Hepatocyte (in vitro differentiated cells): ENCODE results near the gene GOLGA8A. TPM values are rescaled to one million over a fixed set of nuclear protein-coding genes. Genes with fewer than 3 reads are reported as not detected.

Experiments
- DNase-seq: peaks from one replicate; pipeline ENCODE4 v3.0.0-alpha.2; 2016; ENCODE audit warnings: low spot score
- H2AFZ ChIP-seq: fragments of 200-600 bp; sonication (generic); 2 replicates; pipeline ENCODE4 v1.6.0; 2016; ENCODE audit warnings: antibody characterized with exemption, mild to moderate bottlenecking
- H3K27ac ChIP-seq: fragments of 200-600 bp; sonication (generic); 2 replicates; pipeline ENCODE4 v1.5.1; 2016; ENCODE audit warnings: mild to moderate bottlenecking
- H3K27me3 ChIP-seq: fragments of 200-600 bp; sonication (generic); 2 replicates; pipeline ENCODE4 v1.6.1; 2016
- H3K36me3 ChIP-seq: fragments of 200-600 bp; sonication (generic); replicated peaks from 2 replicates; pipeline ENCODE4 v1.5.1; 2016; ENCODE audit warnings: low read depth; ENCODE audit not compliant: insufficient read depth
- H3K4me1 ChIP-seq: fragments of 200-600 bp; sonication (generic); 2 replicates; pipeline ENCODE4 v1.5.1; 2016; ENCODE audit warnings: mild to moderate bottlenecking, moderate library complexity; ENCODE audit not compliant: insufficient read depth
- H3K4me2 ChIP-seq: fragments of 200-600 bp; sonication (generic); 2 replicates; pipeline ENCODE4 v1.6.0; 2016
- H3K4me3 ChIP-seq: fragments of 200-600 bp; sonication (generic); 2 replicates; pipeline ENCODE4 v1.5.1; 2016; ENCODE audit warnings: mild to moderate bottlenecking
- H3K79me2 ChIP-seq: fragments of 200-600 bp; sonication (generic); 2 replicates; pipeline ENCODE4 v1.6.0; 2017; ENCODE audit warnings: mild to moderate bottlenecking
- H3K9me2 ChIP-seq: fragments of 200-600 bp; sonication (generic); replicated peaks from 2 replicates; pipeline ENCODE4 v1.6.0; 2017; ENCODE audit warnings: mild to moderate bottlenecking; ENCODE audit not compliant: insufficient read depth
- H3K9me3 ChIP-seq: fragments of 200-600 bp; sonication (generic); 2 replicates; pipeline ENCODE4 v1.5.1; 2016; ENCODE audit warnings: low read depth, mild to moderate bottlenecking
- H4K20me1 ChIP-seq: fragments of 200-600 bp; sonication (generic); 2 replicates; pipeline ENCODE4 v1.6.0; 2016; ENCODE audit warnings: mild to moderate bottlenecking; ENCODE audit not compliant: insufficient read depth, poor library complexity, severe bottlenecking
- EZH2 ChIP-seq: fragments of 200-600 bp; sonication (generic); IDR thresholded peaks from 2 replicates; pipeline ENCODE4 v1.6.1; 2016; ENCODE audit warnings: antibody characterized with exemption, mild to moderate bottlenecking, borderline replicate concordance
- EZH2phosphoT487 ChIP-seq: fragments of 200-600 bp; sonication (generic); IDR thresholded peaks from one replicate; pipeline ENCODE4 v1.6.1; 2018; ENCODE audit warnings: antibody characterized with exemption, mild to moderate bottlenecking, low read depth, moderate library complexity; ENCODE audit not compliant: unreplicated experiment, severe bottlenecking
- WGBS: methylation state at CpG from one replicate; pipeline ENCODE4 v1.1.6; 2016; ENCODE audit warnings: low lambda C conversion rate; ENCODE audit errors: missing lambda C conversion rate; 5-methylcytosine and 5-hydroxymethylcytosine counted together
- polyA plus RNA-seq: library from polyadenylated mRNA; unstranded; fragments of >200 nt; fragmentation: Nextera tagmentation; extraction: Ambion mirVana; gene quantifications from 2 replicates; pipeline ENCODE4 v1.2.1, GENCODE V29; 2016
- total RNA-seq: library from RNA; depleted of rRNA; stranded (reverse); fragments of >200 nt; gene quantifications from 2 replicates; pipeline ENCODE4 v1.2.3, GENCODE V29; 2014
- TF ChIP-seq, protein P1 (sequence below): fragments of 200-600 bp; sonication (generic); IDR thresholded peaks from 2 replicates; pipeline ENCODE4 v1.5.1; 2016; ENCODE audit warnings: antibody characterized with exemption, mild to moderate bottlenecking; ENCODE audit not compliant: poor library complexity

The GOLGA8A gene, protein sequence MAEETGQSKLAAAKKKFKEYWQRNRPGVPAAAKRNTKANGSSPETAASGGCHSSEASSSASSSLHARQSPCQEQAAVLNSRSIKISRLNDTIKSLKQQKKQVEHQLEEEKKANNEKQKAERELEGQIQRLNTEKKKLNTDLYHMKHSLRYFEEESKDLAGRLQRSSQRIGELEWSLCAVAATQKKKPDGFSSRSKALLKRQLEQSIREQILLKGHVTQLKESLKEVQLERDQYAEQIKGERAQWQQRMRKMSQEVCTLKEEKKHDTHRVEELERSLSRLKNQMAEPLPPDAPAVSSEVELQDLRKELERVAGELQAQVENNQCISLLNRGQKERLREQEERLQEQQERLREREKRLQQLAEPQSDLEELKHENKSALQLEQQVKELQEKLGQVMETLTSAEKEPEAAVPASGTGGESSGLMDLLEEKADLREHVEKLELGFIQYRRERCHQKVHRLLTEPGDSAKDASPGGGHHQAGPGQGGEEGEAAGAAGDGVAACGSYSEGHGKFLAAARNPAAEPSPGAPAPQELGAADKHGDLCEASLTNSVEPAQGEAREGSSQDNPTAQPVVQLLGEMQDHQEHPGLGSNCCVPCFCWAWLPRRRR
- total RNA-seq (17.7 and 27.2 TPM in 2 replicates), polyA plus RNA-seq (51.2 and 73.0 TPM in 2 replicates)

DNA sequence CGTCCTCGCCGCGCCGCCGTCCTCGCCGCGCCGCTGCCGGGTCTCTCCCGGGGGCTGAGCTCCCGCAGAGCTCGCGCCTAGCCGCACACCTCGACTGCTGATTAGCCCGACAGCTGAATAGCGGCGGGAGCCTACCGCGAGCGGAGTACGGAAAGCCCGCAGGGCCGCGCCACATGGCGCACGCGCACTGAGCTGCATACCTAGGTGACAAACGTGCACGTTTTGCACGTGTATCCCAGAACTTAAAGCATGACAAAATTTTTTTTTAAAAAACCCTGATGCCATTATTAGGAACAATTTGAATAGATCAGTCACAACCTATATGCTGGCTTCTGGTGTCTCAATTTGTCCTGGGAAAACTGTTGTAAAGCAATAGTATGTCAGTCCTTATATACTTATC is at the start of gene GOLGA8A:
Gene GOLGA8A (minus strand): TSS at position 122 of the 400 bp plus-strand sequence. CDS start 48,117 bp downstream, outside the sequence.
- 1% methylated on average over 22 of the region's 33 CpGs for WGBS
- Histone ChIP-seq H3K4me2 (peak within 1 kb of the TSS; percentile 95), H3K9me3 (no peaks in the 10 kb centered on the region), H3K79me2 (no peaks in the 10 kb centered on the region), H4K20me1 (no peaks in the 10 kb centered on the region), H3K27me3 (no peaks in the 10 kb centered on the region), H2AFZ (peak within 1 kb of the TSS; percentile 71), H3K4me1 (no peaks in the 10 kb centered on the region), H3K36me3 (no peaks in the 10 kb centered on the region), H3K4me3 (peak within 1 kb of the TSS; percentile 92), H3K9me2 (no peaks in the 10 kb centered on the region), H3K27ac (no peak within 1 kb of the TSS)
- TF ChIP-seq, protein P1, sequence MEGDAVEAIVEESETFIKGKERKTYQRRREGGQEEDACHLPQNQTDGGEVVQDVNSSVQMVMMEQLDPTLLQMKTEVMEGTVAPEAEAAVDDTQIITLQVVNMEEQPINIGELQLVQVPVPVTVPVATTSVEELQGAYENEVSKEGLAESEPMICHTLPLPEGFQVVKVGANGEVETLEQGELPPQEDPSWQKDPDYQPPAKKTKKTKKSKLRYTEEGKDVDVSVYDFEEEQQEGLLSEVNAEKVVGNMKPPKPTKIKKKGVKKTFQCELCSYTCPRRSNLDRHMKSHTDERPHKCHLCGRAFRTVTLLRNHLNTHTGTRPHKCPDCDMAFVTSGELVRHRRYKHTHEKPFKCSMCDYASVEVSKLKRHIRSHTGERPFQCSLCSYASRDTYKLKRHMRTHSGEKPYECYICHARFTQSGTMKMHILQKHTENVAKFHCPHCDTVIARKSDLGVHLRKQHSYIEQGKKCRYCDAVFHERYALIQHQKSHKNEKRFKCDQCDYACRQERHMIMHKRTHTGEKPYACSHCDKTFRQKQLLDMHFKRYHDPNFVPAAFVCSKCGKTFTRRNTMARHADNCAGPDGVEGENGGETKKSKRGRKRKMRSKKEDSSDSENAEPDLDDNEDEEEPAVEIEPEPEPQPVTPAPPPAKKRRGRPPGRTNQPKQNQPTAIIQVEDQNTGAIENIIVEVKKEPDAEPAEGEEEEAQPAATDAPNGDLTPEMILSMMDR, result no peak
- TF ChIP-seq EZH2phosphoT487 (no peak), EZH2 (no peak)
- peak; percentile 84 for DNase-seq

DNA sequence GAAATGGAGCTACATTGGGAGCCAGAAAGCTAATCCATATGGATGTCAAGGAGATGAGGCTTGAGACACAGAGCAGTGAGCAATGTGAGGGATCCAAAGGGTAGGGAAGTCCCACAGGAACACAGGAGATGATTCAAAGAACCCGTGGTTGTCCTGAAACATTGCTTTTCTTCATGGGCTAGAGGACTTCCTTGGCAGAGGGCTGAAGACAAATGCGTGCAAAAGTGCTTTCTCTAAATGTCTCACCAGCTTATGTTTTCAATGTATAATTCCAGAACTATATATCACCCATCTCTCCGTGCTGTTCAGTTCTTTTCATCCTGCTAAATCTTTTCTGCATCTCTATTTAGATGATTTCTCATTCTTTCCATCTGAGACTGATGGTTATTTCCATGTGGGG is 46.0 kb upstream of the GOLGA8A start:
- Histone ChIP-seq H3K4me2 (no peak overlapping the region), H3K4me1 (no peaks in the 10 kb centered on the region), H3K36me3 (no peaks in the 10 kb centered on the region), H3K27ac (no peak overlapping the region), H4K20me1 (no peaks in the 10 kb centered on the region), H2AFZ (no peak overlapping the region), H3K9me2 (no peaks in the 10 kb centered on the region), H3K79me2 (no peaks in the 10 kb centered on the region), H3K9me3 (no peaks in the 10 kb centered on the region), H3K27me3 (no peaks in the 10 kb centered on the region), H3K4me3 (no peak overlapping the region)
- no peak for DNase-seq
- 93% methylated on average over 3 of the region's 3 CpGs for WGBS
- TF ChIP-seq, protein P1, result no peak
- TF ChIP-seq EZH2, result no peak
- no peak for TF ChIP-seq EZH2phosphoT487

DNA sequence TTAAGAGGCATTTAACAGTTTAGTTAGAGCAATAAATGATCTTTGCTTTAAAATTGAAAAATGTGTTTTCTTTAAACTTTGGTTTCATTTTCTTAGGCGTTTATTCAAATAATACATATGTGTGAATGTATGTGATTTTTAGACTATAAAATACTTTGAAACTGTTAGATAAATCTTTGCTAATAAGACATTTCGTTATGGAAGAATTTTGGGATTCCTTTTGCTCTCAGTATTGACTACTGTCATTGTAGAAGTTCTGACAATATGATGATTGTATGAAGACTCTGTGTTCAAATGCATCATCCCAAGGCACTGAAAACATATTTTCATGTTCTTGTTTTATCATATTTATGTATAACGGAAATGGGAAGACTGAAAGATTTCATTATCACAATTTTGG is 43.8 kb upstream of the GOLGA8A start:
- Histone ChIP-seq H3K9me3 (no peaks in the 10 kb centered on the region), H2AFZ (no peak overlapping the region), H4K20me1 (no peaks in the 10 kb centered on the region), H3K36me3 (no peaks in the 10 kb centered on the region), H3K4me3 (no peak overlapping the region), H3K27me3 (no peaks in the 10 kb centered on the region), H3K79me2 (no peaks in the 10 kb centered on the region), H3K4me1 (no peaks in the 10 kb centered on the region), H3K9me2 (no peaks in the 10 kb centered on the region), H3K27ac (no peak overlapping the region), H3K4me2 (no peak overlapping the region)
- TF ChIP-seq EZH2 (no peak), EZH2phosphoT487 (no peak)
- TF ChIP-seq, protein P1, result no peak
- DNase-seq, result no peak
- WGBS, result 76% methylated on average over 3 of the region's 3 CpGs
